ENCODE data around the gene CALML5. TPM values are rescaled to one million over a fixed set of nuclear protein-coding genes. Genes with fewer than 3 reads are reported as not detected.

Gene CALML5
- total RNA-seq, 3 donors from 2014 or later = 31.0 to 31.1 TPM; not detected in 1

- intact Hi-C loops (cut with DNase I; ENCODE audit: low total_unique reads) = no loop called here
- H3K27me3 ChIP-seq = no peaks in the 10 kb centered on the region
- H3K36me3 ChIP-seq = no peaks in the 10 kb centered on the region
- peak overlapping the region in 1 of 2 donors; percentile 45 for H3K27ac ChIP-seq
- H3K4me3 ChIP-seq = no peak overlapping the region
- no peaks in the 10 kb centered on the region for H3K4me1 ChIP-seq
- TF ChIP-seq POLR2A (IDR thresholded peaks at IDR 0.05) (no peak), CTCF (IDR thresholded peaks at IDR 0.05) (no peak), POLR2AphosphoS5 (IDR thresholded peaks at IDR 0.05) (no peak)
- H3K9me3 ChIP-seq = no peaks in the 10 kb centered on the region
- DNase-seq (ENCODE audit: low spot score in 2 of 2) = peak in 1 of 2 donors; percentile 43
Observed at GRCh38 chr10:5496261-5497250, 2.8 kb downstream of the CALML5 start.

- Histone ChIP-seq H3K27ac (no peak overlapping the region), H3K27me3 (no peaks in the 10 kb centered on the region), H3K4me1 (no peaks in the 10 kb centered on the region), H3K4me3 (no peak overlapping the region), H3K9me3 (no peaks in the 10 kb centered on the region), H3K36me3 (no peaks in the 10 kb centered on the region)
- intact Hi-C loops (cut with DNase I; ENCODE audit: low total_unique reads) = no loop called here
- DNase-seq (ENCODE audit: low spot score in 2 of 2) = peak in 1 of 2 donors; percentile 42
- TF ChIP-seq CTCF (IDR thresholded peaks at IDR 0.05) (no peak), POLR2AphosphoS5 (IDR thresholded peaks at IDR 0.05) (no peak), POLR2A (IDR thresholded peaks at IDR 0.05) (no peak)
Observed at GRCh38 chr10:5494611-5495010, 4.8 kb downstream of the CALML5 start.

- intact Hi-C loops (cut with DNase I; ENCODE audit: low total_unique reads) = no loop called here
- TF ChIP-seq POLR2AphosphoS5 (IDR thresholded peaks at IDR 0.05) = no peak
- TF ChIP-seq CTCF (IDR thresholded peaks at IDR 0.05) = no peak
- TF ChIP-seq POLR2A (IDR thresholded peaks at IDR 0.05) = no peak
- H3K9me3 ChIP-seq = no peaks in the 10 kb centered on the region
- peak in 1 of 2 donors; percentile 50 for DNase-seq (ENCODE audit: low spot score in 2 of 2)
- no peak overlapping the region for H3K4me3 ChIP-seq
- no peaks in the 10 kb centered on the region for H3K27me3 ChIP-seq
- peaks cover 0 to 3% of the 10 kb centered on the region in 2 donors for H3K4me1 ChIP-seq
- H3K36me3 ChIP-seq = no peaks in the 10 kb centered on the region
- H3K27ac ChIP-seq = peak overlapping the region; percentile 22 to 71
Observed at GRCh38 chr10:5493691-5494090, 5.7 kb downstream of the CALML5 start.

GRCh38 chr10:5492929-5493576 is 6.3 kb downstream of the CALML5 start:
- H3K27me3 ChIP-seq = no peaks in the 10 kb centered on the region
- H3K4me3 ChIP-seq = no peak overlapping the region
- H3K4me1 ChIP-seq = peaks cover 0 to 3% of the 10 kb centered on the region in 2 donors
- no peaks in the 10 kb centered on the region for H3K36me3 ChIP-seq
- no peaks in the 10 kb centered on the region for H3K9me3 ChIP-seq
- TF ChIP-seq CTCF (IDR thresholded peaks at IDR 0.05) = no peak
- no peak for TF ChIP-seq POLR2A (IDR thresholded peaks at IDR 0.05)
- no peak for TF ChIP-seq POLR2AphosphoS5 (IDR thresholded peaks at IDR 0.05)
- intact Hi-C loops (cut with DNase I; ENCODE audit: low total_unique reads) = no loop called here
- DNase-seq (ENCODE audit: low spot score in 2 of 2) = peak in 1 of 2 donors; percentile 36
- H3K27ac ChIP-seq = peak overlapping the region; percentile 22 to 71

Data from breast epithelium (tissue), 4 donors.